GM10266 (cell line): ENCODE data around the gene MED29.

ENCODE experiments used
- DNase-seq: peaks from one replicate; pipeline ENCODE4 v3.0.0; 2012; ENCODE audit errors: extremely low spot score
- TF ChIP-seq, protein P1 (sequence below): IDR thresholded peaks from 2 replicates; pipeline ENCODE4 v1.5.1; 2012; ENCODE audit warnings: mild to moderate bottlenecking, low read depth; ENCODE audit not compliant: control insufficient read depth, insufficient read depth; ENCODE audit errors: missing control alignments

MED29 gene

DNA sequence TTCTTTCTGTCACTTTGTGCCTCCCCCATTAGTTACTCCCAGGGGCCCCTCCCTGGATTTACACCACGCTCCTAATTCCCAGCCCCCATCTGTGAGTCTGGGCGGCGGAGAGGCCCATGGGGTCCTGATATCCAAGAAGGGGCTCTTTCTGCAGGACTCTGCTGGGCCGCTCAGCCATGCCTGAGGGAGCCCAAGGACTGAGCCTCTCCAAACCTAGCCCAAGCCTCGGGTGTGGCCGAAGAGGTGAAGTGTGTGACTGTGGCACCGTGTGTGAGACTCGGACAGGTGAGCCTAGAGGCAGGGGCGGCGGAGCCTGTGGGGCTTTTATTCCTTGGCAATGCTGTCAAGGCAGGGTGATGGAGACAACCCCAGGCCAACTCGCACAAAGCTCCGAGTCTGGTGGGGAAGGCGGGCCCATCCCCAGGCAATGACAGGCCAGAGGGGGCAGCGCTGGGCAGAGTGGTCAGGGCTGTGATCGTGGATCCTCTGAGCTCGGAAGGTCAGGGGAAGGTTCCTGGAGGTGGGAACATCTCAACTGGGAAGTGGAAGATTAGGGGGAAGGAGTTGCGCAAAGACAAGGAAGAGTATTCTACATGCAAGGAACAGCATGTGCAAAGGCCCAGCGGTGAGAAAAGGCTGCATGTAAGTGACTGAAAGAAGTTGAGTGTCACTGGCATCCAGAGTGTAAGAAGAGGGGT lies 22.9 kb downstream of the MED29 start:
- TF ChIP-seq, protein P1, sequence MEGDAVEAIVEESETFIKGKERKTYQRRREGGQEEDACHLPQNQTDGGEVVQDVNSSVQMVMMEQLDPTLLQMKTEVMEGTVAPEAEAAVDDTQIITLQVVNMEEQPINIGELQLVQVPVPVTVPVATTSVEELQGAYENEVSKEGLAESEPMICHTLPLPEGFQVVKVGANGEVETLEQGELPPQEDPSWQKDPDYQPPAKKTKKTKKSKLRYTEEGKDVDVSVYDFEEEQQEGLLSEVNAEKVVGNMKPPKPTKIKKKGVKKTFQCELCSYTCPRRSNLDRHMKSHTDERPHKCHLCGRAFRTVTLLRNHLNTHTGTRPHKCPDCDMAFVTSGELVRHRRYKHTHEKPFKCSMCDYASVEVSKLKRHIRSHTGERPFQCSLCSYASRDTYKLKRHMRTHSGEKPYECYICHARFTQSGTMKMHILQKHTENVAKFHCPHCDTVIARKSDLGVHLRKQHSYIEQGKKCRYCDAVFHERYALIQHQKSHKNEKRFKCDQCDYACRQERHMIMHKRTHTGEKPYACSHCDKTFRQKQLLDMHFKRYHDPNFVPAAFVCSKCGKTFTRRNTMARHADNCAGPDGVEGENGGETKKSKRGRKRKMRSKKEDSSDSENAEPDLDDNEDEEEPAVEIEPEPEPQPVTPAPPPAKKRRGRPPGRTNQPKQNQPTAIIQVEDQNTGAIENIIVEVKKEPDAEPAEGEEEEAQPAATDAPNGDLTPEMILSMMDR: peak; percentile 32
- DNase-seq: no peak

DNA sequence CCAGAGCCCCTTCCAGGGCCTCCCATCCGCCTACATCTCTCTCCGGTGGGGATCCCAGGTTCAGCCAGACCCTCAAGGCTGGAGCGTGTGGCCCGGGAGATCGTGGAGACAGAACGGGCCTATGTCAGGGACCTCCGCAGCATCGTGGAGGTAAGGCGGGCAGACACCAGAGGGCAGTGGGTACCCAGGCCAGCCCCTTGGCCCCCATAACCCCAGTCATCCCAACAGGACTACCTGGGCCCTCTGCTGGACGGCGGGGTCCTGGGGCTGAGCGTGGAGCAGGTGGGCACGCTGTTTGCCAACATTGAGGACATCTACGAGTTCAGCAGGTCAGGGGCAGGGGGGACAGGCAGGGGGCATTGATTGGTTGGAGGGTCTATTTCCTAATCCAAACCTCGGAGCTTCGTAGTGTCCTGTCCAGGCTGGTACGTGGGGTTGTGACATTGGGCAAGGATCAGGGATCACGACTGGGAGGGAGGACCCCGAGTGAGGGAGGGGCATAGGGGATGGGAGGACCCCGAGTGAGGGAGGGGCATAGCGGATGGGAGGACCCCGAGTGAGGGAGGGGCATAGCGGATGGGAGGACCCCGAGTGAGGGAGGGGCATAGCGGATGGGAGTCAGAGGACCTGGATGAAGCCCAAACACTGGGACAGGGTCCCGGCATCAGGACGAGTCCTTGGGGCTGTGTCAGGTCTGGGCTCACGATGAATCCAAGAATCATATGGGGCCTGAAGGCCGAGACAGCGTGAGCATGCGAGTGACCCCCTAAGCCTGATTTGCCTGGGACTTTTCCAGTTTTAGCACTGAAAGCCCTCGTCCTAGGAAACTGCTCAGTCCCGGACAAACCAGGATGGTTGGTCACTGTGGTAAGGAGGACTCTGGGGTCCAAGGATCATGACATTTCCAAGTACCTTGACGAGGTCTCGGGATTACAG lies 24.2 kb downstream of the MED29 start:
- TF ChIP-seq, protein P1: peak; percentile 8
- DNase-seq: peak; percentile 19

DNA sequence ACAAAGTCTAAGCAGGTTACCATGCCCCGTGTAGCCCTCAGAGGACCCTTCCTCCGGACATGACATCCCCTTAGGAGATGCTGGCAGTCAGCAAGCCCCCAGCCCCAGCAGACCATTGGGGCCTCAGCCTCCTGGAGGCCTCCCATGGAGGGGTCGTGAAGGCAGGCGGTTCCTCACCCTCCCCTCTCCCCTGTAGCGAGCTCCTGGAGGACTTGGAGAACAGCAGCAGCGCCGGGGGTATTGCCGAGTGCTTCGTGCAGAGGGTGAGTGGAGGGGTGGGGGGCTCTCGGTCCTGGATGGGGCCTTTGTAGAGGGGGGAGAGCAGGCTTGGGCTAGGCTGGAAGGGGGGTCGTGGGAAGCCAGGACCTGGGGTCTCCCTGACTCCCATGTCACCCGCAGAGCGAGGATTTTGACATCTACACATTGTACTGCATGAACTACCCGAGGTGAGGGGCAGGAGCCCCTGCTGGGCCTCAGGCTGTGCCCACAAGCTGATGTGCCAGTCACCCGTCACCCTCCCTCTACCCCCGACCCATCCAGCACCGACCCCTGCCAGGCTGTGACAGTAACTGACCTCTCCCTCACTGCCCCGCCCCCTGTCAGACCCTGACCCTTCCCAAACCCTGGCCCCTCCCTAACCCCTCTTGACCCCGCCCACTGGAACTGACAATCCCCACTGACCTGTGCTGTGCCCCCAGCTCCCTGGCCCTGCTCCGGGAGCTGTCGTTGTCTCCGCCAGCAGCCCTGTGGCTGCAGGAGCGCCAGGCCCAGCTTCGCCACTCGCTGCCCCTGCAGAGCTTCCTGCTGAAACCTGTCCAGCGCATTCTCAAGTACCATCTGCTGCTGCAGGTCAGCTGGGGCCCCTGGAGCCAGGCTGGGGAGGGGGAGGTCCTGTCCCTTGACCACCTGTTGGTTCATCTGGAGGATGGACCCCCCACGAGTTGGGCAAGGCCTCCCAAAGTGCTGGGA lies 25.3 kb downstream of the MED29 start:
- TF ChIP-seq, protein P1: no peak
- no peak for DNase-seq

DNA sequence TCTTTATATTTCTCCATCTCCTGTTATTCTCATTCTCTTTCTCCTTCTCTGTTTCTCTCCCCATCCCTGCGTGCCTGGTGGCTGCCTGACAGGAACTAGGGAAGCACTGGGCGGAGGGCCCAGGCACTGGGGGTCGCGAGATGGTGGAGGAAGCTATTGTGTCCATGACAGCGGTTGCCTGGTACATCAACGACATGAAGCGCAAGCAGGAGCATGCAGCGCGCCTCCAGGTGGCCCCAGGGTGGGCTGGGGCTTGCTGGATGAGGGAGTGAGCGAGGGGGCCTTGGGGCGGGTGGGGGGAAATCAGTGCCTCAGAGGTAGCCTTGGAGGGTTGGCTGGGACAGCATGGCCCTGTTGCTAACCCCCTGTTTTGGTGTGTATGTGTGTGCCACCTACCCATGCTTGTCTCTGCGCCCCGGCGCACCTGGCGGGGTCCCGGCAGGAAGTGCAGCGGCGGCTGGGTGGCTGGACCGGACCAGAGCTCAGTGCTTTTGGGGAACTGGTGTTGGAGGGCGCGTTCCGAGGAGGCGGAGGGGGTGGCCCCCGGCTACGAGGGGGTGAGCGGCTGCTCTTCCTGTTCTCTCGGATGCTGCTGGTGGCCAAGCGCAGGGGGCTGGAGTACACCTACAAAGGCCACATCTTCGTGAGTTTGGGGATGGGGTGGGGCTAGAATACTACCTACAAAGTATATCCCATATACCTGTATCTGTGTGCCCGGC lies 26.4 kb downstream of the MED29 start:
- TF ChIP-seq, protein P1: no peak
- DNase-seq: no peak

DNA sequence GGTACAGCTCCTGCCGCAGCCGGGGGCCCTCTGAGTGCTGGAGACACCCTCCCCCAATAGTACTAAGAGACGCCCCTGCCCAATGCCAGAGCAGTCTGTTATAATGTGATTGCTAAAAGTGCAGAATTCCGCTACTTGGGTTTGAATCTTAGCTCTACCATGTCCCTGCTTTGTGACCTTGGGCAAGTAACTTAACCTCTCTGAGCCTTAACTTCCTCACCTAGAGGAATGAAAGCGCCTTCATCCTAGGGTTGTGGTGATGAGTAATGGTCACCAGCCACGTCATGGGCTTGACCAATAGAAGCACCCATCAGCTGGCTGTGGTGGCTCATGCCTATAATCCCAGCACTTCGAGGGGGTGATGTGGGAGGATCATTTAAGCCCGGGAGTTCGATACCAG lies 27.8 kb downstream of the MED29 start:
- DNase-seq: no peak
- TF ChIP-seq, protein P1: no peak

DNA sequence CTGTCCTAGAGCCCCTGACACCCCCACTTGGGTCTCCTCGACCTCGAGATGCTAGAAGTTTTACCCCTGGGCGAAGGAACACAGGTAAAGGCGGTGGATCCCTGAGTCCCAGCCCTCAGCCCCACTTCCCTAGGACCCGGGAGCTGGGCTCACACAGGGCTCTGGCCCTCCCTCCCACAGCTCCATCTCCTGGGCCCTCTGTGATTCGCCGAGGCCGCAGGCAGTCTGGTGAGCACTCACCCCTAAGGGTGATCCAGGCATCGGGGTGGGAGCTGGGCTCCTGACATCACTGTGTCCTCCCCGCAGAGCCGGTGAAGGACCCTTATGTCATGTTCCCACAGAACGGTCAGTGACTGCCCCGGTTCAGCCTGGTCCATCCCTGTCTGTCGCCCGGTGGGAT lies 29.6 kb downstream of the MED29 start:
- TF ChIP-seq, protein P1: no peak
- DNase-seq: no peak
